Psoas muscle (tissue), 8 donors: Measurements from ENCODE around the gene GPR156. TPM values are rescaled to one million over a fixed set of nuclear protein-coding genes. Genes with fewer than 3 reads are reported as not detected.

Source experiments
- ATAC-seq, 4 donors: fragments of 200-7000 bp; cut with Tn5 transposase; one replicate each; pipeline ENCODE4 v1.9.1; 2020; ENCODE audit warnings: moderate library complexity in 3 of 4, mild to moderate bottlenecking in 2 of 4
- DNase-seq, 2 donors: peaks; one replicate each; pipeline ENCODE4 v3.0.0-alpha.2; 2020
- H3K27ac ChIP-seq: fragments of 200-600 bp; one replicate; pipeline ENCODE4 v1.8.0; 2022
- H3K27me3 ChIP-seq, 3 donors: fragments of 200-600 bp in 1 of 3; one replicate each; pipeline versions ENCODE4 v1.6.1 to v1.8.0; 2013 to 2022; ENCODE audit warnings: low read length in 2 of 3, mild to moderate bottlenecking in 2 of 3, moderate library complexity in 1 of 3; ENCODE audit not compliant: insufficient read depth in 3 of 3
- H3K36me3 ChIP-seq, 2 donors: fragments of 200-600 bp in 1 of 2; one replicate each; pipeline versions ENCODE4 v1.6.1 to v1.8.0; 2013 to 2022; ENCODE audit warnings: low read depth in 1 of 2, mild to moderate bottlenecking in 1 of 2, moderate library complexity in 1 of 2; ENCODE audit not compliant: insufficient read depth in 1 of 2
- H3K4me1 ChIP-seq: fragments of 200-600 bp; one replicate; pipeline ENCODE4 v1.8.0; 2022
- H3K4me3 ChIP-seq: fragments of 200-600 bp; one replicate; pipeline ENCODE4 v1.8.0; 2022; ENCODE audit warnings: mild to moderate bottlenecking
- H3K9me3 ChIP-seq: fragments of 200-600 bp; one replicate; pipeline ENCODE4 v1.8.0; 2022
- WGBS, 3 donors: extraction: QIAGEN DNeasy Blood & Tissue Kit; methylation state at CpG; one replicate each; pipeline versions ENCODE4 v1.1.6 to v1.1.7; 2013; 5-methylcytosine and 5-hydroxymethylcytosine counted together
- intact Hi-C, 2 donors: fragments of 100-400 bp; cut with DNase I; formaldehyde crosslinking; loops; one replicate each; pipeline versions ENCODE4 v1.11.0 to v1.14.2; 2022
- polyA plus RNA-seq, 3 donors: library from polyadenylated mRNA; stranded (reverse); fragments of 200-250 nt; gene quantifications; one replicate each; pipeline ENCODE4 v1.2.3, GENCODE V29; 2013
- total RNA-seq, 4 donors: library from RNA; stranded (reverse); fragmentation: NEBNext Ultra II Directional in 2 of 4; extraction: Animal tissue kit (Norgen Biotek cat#: 25700) in 2 of 4; gene quantifications; one replicate each; pipeline versions ENCODE4 v1.2.1 to v1.2.4, GENCODE V29; 2021 to 2023
- TF ChIP-seq, protein P1 (sequence below): fragments of 200-600 bp; IDR thresholded peaks from one replicate; pipeline ENCODE4 v1.8.0; 2022; ENCODE audit warnings: antibody characterized with exemption
- donor health status: healthy with polysubstance abuse.
- donor health status: DM: no; HTN: no; CAD: no; lungs with moderate emphysema.
- donor health status: Bipolar disorder and iron deficiency.
- donor health status: healthy.
- donor health status: DM: yes; HTN: yes; CAD: no.
- donor health status: DM: no; HTN: no; CAD: no.
- donor health status: DM: no; HTN: no; CAD: no.
- donor health status: DM: yes; HTN: yes; CAD: no.

GPR156 gene
- total and polyA plus RNA-seq, 7 donors, result 0.01 to 0.43 (median 0.20) TPM; not detected in 3

- intact Hi-C loops, result no loop called here
- TF ChIP-seq, protein P1, sequence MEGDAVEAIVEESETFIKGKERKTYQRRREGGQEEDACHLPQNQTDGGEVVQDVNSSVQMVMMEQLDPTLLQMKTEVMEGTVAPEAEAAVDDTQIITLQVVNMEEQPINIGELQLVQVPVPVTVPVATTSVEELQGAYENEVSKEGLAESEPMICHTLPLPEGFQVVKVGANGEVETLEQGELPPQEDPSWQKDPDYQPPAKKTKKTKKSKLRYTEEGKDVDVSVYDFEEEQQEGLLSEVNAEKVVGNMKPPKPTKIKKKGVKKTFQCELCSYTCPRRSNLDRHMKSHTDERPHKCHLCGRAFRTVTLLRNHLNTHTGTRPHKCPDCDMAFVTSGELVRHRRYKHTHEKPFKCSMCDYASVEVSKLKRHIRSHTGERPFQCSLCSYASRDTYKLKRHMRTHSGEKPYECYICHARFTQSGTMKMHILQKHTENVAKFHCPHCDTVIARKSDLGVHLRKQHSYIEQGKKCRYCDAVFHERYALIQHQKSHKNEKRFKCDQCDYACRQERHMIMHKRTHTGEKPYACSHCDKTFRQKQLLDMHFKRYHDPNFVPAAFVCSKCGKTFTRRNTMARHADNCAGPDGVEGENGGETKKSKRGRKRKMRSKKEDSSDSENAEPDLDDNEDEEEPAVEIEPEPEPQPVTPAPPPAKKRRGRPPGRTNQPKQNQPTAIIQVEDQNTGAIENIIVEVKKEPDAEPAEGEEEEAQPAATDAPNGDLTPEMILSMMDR, result no peak
- DNase-seq (no peak), ATAC-seq (peak in 2 of 4 donors; percentile 38 to 72)
- no peaks in the 10 kb centered on the region for H3K36me3 ChIP-seq
- WGBS, 3 donors, result 78 to 91% (median 81%) methylated on average over 2 of the region's 2 CpGs
- no peak overlapping the region for H3K4me3 ChIP-seq
- H3K4me1 ChIP-seq, result peaks cover 7% of the 10 kb centered on the region
- no peaks in the 10 kb centered on the region for H3K9me3 ChIP-seq
- H3K27ac ChIP-seq, result no peak overlapping the region
- no peaks in the 10 kb centered on the region for H3K27me3 ChIP-seq
Observed at GRCh38 chr3:120170223-120170622, 114.8 kb downstream of the GPR156 start.

DNA sequence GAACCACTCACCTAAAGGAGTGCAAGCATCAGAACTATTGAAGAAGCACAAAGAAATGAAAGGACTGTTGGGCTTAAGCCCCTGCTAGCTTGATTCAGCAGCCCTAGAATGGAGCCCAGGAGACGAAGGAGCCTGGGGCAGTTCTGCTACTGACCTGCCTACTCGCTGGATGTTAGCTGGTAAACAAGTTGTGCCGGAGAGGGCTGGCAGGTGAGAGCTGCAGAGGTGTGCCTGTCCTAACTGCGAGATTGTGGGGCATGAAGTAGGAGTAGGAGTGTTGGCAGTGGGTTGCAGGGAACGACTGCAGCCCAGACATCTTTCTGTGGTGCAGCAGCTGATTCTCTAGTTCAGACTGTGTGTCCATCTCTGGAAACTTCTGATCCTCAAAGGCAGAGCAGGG is 115.6 kb downstream of the GPR156 start:
- no peaks in the 10 kb centered on the region for H3K9me3 ChIP-seq
- ATAC-seq (no peak), DNase-seq (no peak)
- no peaks in the 10 kb centered on the region for H3K36me3 ChIP-seq
- H3K27me3 ChIP-seq, result no peaks in the 10 kb centered on the region
- H3K27ac ChIP-seq, result no peak overlapping the region
- H3K4me1 ChIP-seq, result peaks cover 7% of the 10 kb centered on the region
- intact Hi-C loops, result no loop called here
- WGBS, 3 donors, result 85 to 96% (median 92%) methylated on average over 5 of the region's 5 CpGs
- TF ChIP-seq, protein P1, result no peak
- H3K4me3 ChIP-seq, result no peak overlapping the region

DNA sequence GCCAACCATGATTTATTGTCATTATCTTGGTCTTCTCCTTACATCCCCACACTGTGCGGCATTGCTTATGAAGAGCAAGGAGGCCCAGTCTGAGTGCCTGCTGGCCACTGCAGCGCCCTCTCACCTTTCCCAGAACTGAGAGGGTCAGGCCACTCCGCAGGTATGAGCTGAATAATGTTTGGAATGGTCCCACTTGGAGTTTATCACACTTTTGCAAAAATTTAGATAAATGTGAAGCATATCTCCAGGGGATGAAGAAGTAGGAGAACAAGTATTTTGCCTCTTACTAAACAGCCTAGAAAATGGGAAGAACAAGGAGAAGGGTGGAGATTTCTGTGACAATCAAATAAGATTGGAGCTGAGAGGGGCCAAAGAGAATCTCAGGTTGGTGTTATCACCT is 116.4 kb downstream of the GPR156 start:
- no peaks in the 10 kb centered on the region for H3K9me3 ChIP-seq
- intact Hi-C loops, result no loop called here
- DNase-seq (no peak), ATAC-seq (no peak)
- no peaks in the 10 kb centered on the region for H3K27me3 ChIP-seq
- no peaks in the 10 kb centered on the region for H3K36me3 ChIP-seq
- TF ChIP-seq, protein P1, result no peak
- H3K4me3 ChIP-seq, result no peak overlapping the region
- peaks cover 7% of the 10 kb centered on the region for H3K4me1 ChIP-seq
- WGBS, 3 donors, result 96 to 97% (median 96%) methylated on average over 3 of the region's 3 CpGs
- H3K27ac ChIP-seq, result no peak overlapping the region

DNA sequence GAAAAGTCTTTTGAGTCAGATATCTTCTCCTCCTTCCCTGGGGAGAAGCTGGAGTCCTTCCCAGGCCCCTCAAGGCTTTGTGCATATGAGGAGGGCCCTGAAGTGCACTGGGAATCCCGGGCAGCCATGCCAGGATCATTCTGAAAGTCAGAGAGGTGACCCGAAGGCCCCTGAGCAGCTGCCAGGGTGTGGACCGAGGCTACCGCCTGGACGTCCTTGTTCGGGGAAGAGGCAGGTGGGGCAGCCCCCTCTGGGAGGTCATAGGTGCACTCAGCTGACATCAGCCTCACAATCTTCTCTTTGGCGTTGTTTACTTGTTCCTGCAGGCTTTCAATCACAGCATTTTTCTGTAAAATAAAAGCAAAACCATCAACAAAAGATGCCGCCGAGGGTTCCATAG is 117.0 kb downstream of the GPR156 start:
- TF ChIP-seq, protein P1, result no peak
- intact Hi-C loops, result no loop called here
- H3K4me1 ChIP-seq, result peaks cover 7% of the 10 kb centered on the region
- no peak overlapping the region for H3K4me3 ChIP-seq
- DNase-seq, result no peak
- no peaks in the 10 kb centered on the region for H3K36me3 ChIP-seq
- no peaks in the 10 kb centered on the region for H3K27me3 ChIP-seq
- H3K27ac ChIP-seq, result no peak overlapping the region
- no peak for ATAC-seq
- no peaks in the 10 kb centered on the region for H3K9me3 ChIP-seq
- WGBS, 3 donors, result 87 to 92% (median 89%) methylated on average over 9 of the region's 9 CpGs

GRCh38 chr3:120167488-120167887 is 117.5 kb downstream of the GPR156 start:
- 84 to 98% (median 85%) methylated on average over 9 to 10 of the region's 10 CpGs for WGBS, 3 donors
- Histone ChIP-seq H3K4me1 (peaks cover 7% of the 10 kb centered on the region), H3K4me3 (no peak overlapping the region), H3K27ac (no peak overlapping the region), H3K27me3 (no peaks in the 10 kb centered on the region), H3K36me3 (no peaks in the 10 kb centered on the region), H3K9me3 (no peaks in the 10 kb centered on the region)
- TF ChIP-seq, protein P1, result no peak
- ATAC-seq (no peak), DNase-seq (no peak)
- intact Hi-C loops, result no loop called here
